DMS79 (cell line): Measurements from ENCODE around the gene MRGPRF.

Experiments used
- DNase-seq: peaks from one replicate; lab custom pipeline; 2025; lab: John Stamatoyannopoulos, UW

Gene MRGPRF, protein sequence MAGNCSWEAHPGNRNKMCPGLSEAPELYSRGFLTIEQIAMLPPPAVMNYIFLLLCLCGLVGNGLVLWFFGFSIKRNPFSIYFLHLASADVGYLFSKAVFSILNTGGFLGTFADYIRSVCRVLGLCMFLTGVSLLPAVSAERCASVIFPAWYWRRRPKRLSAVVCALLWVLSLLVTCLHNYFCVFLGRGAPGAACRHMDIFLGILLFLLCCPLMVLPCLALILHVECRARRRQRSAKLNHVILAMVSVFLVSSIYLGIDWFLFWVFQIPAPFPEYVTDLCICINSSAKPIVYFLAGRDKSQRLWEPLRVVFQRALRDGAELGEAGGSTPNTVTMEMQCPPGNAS

DNA sequence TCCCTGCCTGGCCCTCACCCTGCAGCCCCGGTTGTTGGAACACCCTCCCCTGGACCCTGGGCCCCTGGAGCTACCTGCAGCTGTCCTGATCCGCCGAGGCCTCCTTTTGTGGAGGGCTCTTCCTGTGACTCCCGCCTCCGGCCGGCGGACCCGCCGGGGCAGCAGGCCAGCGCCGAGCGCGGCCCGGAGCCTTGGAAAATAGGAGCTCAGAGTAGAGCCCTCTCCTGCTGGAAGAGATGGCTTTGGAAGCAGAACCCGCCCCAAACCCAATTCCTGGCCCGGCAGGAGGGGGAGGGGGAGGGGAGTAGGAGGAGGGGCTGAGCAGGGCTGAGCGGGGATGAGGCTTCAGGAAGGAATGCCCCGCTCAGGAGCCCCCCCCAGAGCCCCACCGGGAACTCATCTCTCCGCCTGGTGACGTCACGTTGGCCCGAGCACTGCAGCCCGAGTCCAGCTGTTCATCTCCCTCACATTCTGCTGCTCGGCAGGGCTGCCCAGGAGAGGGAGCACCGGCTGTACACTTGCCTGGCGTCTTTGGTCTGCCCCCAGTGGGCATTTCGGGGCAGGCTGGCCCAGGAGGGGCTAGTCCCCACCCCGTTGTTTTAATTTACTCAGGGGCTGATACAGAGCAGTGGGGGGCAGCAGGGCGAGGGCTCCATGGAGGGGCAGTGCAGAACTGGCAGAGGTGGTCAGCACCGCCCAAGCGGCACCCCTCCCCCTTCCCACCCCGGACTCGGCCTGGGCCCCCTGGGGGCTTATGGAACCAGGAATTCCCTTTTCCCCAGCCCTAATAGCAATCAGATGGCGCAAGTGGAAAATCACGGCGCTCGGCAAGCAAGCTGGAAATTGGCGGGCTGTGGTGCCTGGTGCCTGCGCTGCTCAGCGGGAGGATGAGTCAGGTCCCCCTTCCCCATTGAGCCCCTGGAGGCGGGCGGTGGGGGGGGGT lies at the start of gene MRGPRF:
TSS of gene MRGPRF (minus strand) at position 238 of the 943 bp plus-strand sequence. CDS start 3,345 bp downstream, outside the sequence.
- DNase-seq = no peak

DNA sequence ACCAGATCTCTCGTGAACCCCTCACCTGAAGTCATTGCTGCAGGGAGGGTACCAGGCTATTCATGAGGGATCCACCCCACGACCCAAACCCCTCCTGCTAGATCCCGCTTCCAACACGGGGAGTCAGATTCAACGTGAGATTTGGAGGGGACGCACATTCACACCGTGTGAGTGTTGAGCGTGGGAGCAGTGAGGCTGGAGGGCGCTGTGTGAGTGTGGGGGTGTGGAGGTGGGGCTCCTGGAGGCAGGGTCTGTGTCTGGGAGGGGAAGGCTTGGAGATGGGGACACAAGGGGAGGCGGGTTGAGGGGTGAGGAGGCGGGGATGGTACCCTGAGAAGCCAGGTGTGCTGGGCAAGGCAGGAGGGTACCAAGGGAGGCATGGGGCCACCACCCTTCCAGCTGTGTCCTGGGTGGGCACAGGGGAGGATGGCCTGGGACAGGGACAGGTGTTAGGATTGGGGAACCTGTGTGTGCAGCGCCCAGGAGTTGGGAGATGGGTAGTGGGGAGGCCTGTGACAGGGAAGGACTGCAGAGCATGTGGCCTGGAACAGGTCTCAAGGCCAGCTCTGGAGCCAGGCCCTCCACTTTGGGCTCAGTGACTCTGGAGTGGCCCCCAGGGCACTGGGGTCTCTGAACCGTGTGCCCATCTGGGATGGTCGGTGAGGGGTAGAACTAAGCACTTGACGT lies 49.3 kb upstream of the MRGPRF start:
- no peak for DNase-seq

DNA sequence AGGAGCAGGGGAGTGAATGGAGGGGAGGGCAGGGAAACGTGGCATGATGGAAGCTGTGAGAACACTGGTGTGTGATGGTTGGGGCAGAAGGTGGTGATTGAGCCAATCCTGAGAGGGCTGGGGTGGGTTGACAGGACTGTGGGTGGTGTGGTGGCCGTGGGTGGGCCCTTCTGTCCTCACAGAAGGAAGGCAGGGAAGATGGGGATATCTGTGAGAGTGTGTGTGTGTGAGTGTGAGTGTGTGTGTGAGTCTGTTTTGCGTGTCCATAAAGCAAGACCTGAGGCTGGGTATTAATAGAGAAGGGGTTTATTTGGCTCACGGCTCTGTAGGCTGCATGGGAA lies 48.6 kb upstream of the MRGPRF start:
- no peak for DNase-seq

DNA sequence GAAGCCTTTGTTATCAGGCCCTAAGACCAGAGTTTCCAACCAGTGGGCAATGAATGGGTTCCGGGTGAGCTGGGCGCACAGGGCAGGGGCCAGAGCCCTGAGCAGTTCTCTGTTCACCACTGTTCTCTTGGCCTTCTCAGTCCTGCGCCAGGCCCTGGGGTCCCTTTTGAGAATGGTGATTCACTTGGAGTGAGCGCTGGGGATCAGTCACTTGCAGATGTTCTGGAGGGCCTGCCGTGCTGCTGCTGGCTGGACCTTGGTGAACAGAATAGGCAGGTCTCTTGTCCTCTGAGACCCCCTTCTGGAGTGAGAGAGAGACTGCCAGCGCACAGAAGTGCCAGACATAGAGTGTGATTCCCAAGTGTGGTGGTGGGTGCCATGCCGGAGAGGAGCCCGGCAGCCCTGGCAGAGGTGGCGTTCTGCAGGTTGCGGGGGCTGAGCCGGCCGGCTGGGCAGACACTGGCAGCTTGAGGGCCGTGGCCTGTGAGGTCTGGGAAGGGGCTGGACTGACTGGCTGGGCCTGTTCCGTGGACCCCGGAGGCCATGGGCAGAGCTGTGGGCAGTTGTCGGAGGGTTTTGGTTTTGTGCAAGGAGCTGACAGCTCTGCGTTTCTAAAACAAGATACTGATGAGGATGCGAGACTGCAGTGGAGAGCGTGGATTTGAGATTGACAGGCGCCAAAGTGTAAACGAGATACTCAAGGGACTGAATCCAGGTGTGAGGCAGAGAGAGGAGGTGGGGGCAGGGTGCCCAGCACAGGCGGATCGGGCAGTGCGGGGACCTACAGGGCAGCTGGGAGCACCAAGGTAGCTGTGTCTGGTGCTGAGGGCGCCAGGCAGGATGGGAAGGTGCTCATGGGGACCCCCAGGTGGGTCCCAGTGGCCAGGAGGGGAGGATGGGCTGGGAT lies 48.0 kb upstream of the MRGPRF start:
- DNase-seq = no peak

DNA sequence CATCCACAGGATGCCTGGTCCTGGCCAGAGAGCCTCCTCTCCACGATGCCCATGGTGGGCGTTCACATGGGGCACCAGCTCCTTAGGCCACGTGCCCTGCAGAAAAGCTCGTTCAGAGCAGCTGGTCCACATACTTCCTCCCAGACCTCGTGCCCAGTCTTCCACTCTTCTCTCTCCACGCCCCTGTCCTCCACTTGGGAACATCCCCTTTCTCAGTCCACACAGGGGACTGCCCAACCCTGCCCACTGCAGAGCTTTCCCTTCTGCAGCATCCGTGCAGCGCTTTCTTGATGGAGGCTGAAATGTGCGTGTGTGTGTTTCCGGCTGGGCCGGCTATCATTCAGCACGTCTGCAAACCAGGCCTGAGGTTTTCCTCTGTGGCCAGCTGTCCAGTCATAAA lies 46.9 kb upstream of the MRGPRF start:
- DNase-seq = no peak

DNA sequence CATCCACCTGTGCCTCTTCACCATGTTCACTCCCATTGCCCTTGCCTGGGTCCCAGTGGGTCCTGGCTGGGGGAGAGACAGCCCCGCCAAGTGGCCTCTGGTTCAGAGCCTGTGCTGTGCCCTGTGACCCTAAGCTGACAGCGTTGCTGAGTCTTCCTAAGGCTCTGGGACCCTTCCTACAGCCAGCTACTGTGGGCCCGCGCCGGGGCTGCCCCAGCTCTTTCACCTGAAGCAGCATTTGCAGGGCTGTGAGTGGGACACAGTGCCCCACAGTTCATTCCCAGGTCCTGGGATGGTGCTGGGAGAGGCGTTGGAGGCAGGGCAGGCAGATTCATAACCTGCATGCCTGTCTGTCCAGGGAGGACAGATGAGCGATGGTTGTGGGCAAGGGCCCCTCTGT lies 46.4 kb upstream of the MRGPRF start:
- no peak for DNase-seq

DNA sequence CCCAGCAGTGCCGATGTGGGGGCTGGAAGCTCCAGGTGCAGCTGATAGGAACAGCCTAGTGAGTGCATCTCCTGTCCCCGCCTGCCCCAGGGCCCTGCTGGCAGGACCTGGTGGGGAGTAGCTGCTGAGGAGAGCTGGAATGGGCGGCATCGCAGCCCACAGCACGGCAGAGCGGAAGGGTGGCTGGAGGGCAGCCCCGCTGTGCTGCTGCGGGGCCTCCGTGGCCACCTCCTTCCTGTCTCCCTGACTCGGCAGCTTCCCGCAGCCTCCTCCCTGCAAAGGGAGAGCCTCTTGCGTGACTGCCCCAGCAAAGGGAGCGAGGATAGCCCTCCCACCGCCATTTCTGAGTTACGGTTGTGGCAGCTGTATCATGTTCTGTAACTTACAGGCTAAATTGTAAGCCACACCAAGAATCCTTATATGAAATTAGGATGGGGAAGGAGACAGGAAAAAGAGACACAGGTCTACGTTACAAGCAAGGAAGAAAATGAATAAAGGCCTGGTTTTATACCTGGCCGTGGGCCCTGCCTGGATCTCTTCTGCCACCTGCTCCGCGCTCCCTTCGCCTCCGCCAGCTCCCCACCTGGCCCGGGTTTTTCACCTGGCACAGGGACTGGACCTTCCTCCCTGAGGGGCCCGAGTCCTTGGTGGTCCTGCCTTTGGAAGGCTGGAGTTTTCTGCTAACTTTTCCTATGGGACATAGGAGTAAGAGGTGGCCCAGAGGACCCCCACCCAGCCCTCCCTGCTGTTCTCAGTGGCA lies 45.6 kb upstream of the MRGPRF start:
- DNase-seq = no peak

DNA sequence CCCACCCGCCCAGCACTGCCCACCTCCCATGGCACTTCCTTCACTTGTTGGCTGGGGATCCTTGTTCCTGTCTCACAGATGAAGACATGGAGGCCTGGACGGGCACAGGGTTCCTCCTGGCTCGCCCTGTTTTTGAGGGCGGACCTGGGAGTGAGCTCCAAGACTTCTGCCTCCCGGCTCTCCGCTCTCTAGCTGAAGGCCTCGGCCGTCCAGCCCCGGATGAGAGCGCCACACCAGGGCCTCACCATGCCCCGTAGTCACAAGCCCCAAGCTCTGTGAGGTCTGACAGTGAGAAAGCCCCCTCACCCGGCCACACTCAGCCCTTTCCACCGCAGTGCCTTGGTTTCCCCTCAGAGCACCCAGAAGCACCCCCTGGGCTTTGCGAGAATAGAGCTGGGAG lies 44.8 kb upstream of the MRGPRF start:
- no peak for DNase-seq

DNA sequence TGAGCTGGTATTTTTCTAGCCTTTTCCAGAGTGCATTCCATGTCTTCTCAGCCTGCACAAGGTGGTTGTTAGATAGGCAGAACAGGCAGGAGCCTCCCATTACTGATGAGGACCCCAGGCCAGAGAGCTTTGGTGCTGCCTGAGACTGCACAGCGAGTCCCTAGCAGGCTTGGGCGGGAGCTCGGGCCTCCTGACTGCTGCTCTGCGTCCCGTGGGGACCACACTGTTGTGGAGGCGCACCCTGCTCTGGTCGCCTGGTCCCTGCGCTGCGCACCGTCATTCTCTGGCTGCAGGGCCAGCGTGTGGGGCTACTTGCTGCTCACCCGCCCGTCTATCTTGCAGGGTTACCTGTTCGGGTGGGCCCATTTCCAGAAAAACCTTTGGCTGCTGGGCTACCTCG lies 44.2 kb upstream of the MRGPRF start:
- DNase-seq = no peak

DNA sequence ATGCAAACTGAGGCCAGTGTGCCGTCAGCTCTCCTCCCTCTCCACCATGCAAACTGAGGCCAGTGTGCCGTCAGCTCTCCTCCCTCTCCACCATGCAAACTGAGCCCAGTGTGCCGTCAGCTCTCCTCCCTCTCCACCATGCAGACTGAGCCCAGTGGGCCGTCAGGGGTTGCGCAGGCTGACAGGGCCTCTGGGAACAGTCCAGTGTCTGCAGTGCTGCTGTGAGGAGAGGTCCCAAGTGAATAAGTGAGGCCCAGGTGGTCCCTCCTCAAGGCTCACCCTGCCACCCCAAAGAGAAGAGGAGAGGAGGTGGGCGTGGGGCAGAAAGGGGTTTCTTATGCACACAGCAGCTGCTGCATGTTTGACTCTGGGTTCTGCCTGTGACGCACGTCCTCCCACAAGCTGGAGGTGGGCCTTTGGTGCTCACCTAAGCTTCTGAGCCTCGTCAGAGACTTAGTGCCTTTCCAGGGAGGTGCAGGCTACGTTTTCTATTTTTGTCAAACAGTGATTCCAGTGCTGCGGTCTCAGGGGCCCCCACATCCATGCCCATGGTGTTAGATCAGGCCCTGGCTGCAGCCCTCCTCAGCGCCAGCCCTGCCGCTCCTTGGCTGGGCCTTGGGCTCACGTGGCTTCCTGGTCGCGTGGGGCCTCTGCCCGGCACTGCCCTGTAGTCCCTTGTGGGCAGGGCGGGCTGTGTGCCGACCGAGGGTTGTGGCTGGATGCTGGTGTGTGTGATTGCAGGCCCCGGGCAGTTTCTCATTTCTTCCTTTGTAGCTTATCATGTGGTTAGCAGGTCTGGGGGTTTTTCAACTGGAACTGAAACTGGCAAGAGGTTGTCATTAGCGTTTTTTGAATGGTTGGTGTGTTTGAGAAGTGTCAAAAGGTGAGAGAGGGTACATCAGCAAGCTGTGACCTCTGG lies 42.8 kb upstream of the MRGPRF start:
- DNase-seq = no peak

DNA sequence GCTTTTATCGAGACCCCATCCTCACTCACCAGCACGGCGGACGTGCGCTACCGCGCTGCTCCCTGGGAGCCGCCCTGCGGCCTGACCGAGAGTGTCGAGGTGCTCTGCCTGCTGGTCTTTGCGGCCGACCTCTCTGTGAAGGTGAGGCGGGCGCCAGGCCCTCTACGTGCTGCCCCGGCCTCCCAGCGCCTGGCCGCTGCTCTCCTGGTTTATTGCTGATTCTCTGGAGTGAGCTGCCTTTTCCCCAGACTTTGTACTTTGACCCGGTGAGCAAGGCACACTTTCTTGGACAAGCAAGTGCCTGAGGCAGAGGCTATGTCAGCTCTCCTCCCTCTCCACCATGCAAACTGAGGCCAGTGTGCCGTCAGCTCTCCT lies 42.2 kb upstream of the MRGPRF start:
- DNase-seq = no peak

DNA sequence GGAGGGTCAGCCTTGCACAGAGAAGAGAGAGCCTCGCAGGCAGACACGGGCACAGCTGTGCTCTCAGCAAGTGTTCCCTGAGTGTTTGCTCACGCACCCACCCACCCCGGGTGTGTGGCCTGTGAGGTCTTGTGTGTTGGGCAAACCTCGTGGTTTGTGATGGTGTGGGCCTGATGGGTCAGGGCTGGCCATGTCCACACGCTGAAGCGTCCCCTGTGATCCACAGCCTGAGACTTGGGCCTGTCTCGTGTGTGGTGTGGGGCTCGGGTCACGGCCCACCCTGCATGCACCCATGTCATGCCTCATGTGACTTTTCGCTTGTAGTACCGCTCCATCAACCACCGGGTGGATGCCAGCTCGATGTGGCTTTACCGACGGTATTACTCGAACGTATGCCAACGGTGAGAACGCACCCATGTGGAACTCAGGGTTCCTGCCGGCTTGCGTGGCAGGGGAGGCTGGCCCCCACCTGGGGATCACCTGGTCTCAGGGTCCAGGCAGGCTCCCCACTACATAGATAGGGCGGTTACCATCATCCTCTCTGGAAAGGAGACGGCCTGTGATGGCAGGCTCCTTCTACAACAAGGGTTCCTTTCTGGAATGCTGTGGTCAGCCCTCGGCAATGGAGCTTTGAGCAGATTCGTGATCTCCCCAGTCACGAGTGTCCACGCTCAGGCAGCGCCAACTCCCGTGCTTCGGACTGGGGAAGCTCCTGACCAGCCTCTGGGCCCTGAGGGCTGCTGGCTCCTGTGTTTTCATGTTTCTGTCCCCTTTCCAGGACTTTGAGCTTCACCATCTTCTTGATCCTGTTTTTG lies 41.6 kb upstream of the MRGPRF start:
- no peak for DNase-seq

DNA sequence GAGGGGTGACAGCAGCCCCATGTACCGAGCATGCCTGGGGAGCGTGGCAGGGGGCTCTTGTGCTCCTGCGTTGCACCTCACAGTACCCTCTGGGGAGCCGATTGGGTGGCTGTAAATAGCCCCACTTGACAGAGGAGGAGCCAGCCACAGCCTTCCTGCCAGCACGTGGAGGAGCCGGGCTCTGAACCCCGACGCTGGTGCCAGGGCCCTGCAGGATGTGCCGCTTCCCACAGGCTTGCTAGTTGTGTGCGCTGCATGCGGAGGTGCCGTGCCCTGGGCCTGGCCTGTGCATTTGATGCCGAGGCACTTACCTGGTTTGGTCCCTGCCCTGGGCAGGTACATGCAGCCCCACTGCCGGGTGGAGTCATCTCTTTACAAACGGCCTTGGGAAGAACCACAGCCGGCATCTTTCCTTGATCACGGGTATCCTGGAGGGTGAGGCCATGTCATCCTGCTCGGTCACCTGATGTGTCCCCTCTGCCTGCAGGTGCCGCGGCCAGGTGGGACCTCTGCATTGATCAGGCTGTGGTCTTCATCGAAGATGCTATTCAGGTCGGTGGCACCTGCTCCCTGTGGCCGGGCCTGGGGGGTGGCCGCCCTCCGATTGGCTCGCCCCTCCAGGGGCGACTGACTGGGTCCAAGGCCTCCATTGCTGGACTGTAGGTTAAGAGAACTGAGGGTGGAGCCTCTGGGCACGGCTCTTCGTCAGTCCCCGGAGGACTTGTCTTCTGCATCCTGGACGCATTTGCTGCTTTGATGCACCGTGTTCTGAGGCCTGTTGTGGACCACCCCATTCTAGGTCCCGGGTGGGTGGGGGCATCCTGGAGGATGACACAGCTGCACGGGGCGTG lies 40.7 kb upstream of the MRGPRF start:
- no peak for DNase-seq

DNA sequence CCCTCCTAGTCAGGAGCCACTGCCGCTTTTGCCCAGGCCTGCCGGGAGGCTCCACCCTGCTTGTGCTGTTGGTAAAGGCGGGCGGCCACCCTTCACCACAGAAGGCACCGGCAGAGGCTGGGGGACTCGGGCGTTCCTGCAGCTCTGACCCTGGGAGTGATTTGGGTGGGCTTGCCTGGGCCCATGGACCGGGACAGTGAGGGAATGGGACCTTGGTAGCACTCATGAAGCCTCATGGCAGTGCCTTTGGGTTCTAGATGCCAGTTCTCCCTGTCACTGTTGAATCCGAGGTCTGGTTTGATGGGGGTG lies 40.1 kb upstream of the MRGPRF start:
- DNase-seq = no peak

DNA sequence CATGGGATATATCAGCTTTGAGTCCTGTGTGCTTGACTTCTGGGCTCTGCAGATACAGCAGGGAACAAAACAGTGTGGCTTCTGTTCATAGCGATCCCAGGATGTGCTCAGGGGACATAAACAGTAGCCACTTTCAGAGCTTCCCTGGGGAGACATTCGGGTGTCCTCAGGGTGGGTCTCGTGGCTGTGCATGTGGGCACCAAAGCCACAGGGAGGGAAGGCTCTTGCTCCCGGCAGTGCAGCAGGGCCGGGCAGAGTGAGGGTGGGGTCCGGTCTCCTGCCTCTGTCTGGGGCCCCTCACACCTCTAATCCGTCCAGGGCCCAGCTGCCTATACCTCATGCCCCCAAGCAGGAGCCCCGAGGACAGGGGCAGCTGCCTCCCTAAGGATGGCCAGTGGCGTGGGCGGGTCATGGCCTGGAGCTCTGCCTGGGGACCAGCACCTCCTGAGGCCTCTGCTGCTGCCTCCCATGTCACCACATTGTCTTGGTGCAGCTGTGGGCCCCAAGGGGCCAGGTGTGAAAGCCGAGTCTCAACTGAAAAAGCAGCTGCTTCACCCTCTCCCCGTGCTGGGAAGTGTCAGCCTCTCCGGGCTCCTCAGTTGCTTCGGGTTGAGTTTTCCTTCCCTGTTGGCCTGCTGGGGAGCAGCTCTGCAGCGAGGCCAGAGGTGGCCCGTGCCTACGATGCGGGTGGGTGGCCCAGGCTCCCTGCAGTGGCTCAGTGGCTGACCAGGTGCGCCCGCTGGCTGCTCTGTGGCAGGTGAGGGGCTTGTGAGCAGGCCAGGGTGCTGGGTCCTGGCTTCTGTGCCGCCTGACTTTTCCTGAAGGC lies 39.5 kb upstream of the MRGPRF start:
- DNase-seq = no peak

DNA sequence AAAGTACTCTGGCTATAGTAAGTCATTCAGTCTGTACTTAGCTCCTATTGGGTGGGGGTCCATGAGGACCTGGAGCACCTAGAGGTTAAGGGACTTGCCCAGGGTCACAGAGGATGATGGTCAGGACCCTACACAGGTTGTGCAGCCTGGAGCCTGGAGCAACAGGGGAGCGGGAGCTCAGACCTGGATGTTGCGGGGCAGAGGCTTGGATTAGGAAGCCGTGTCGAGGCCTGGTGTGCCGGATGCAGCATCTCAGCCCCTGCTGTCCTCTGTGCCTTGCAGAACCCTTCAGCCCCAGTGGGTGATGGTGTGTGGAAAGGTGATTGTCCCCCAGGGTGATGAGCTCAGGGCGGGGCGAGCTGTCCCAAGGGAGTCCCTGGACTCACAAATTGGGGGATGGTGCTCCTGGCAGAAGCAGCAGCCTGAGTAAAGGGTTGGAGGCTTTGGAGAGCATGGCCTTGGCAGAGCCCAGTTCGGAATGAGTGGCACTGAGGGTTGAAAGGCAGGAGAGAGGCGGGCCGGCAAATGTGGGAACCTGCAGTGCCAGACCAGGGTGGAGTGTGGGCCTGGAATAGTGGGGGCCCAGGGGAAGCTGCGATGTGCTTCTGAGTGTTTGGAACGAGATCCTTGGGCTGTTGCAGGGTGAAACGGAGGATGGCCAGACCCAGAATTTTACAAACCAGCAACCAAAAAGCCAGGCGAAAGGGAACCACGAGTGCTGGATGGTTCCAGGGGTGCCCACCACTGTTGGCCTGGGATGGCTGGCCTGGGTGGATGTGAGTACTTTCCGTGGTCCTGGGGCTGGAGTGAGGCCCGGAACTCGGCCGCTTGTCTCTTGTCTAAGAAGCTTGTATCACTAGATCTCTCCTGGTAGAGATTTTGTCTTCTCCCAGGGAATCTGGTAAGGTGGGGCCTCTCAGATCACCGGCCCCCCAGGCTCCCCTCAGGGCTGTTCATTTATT lies 38.6 kb upstream of the MRGPRF start:
- no peak for DNase-seq
